Nephron (organoid): ENCODE data around the gene BAIAP2.

Experiments used
- H3K27ac Mint-ChIP-seq, 3 experiments: 2 replicates each; pipeline ENCODE4 v1.8.0; 2020; ENCODE audit warnings: mixed read lengths in 3 of 3, mild to moderate bottlenecking in 2 of 3, moderate library complexity in 1 of 3
- H3K27me3 Mint-ChIP-seq: 2 replicates; pipeline ENCODE4 v1.8.0; 2021; ENCODE audit warnings: low read depth, mild to moderate bottlenecking, moderate library complexity, mixed read lengths
- H3K36me3 Mint-ChIP-seq: 2 replicates; pipeline ENCODE4 v1.8.0; 2020; ENCODE audit warnings: low read depth, mixed read lengths
- H3K4me1 Mint-ChIP-seq: 2 replicates; pipeline ENCODE4 v1.8.0; 2020; ENCODE audit warnings: mixed read lengths
- H3K4me3 Mint-ChIP-seq, 3 experiments: 2 replicates each; pipeline ENCODE4 v1.8.0; 2020; ENCODE audit warnings: mild to moderate bottlenecking in 3 of 3, mixed read lengths in 3 of 3, moderate library complexity in 2 of 3
- H3K9me3 Mint-ChIP-seq: 2 replicates; pipeline ENCODE4 v1.8.0; 2020; ENCODE audit warnings: mixed read lengths
- TF ChIP-seq, protein P1 (sequence below), 3 experiments: fragments of 200-600 bp; sonication (generic); IDR thresholded peaks; one replicate each; pipeline ENCODE4 v1.5.0; 2021; ENCODE audit warnings: antibody characterized with exemption in 3 of 3; ENCODE audit not compliant: unreplicated experiment in 3 of 3

The BAIAP2 gene

DNA sequence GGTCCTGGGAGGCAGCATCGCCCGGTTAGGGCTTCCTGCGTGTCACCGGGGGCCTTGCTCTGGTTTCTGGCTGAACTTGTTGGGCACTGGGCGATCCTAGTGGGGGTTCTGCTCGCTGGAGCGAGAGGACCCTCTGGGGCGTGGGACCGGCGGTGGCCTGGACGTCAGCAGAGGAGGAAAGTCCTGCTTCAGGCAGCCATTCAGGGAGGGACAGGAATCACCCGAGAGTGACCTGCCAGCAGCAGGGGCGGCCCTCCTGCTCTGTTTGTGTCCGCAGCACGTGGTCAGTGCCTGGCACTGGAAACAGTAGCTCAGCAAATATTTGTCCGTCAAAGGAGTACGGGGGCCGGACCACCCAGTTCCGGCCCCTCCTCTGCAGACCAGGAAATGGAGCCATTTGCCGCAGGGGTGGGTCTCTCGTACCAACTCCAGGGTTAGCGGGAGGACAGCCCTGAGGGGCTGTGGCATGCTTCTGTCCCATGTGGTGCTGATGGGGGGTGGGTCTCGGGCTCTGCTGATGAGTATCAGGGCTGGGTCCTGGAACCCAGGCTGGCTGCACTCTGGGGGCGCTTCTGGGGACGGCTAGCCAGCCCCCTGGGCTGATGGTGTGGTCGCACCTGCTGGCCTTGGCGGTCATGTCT is 48.3 kb downstream of the BAIAP2 start:
- Mint-ChIP-seq H3K4me1 (peaks cover 5% of the 10 kb centered on the region), H3K9me3 (no peaks in the 10 kb centered on the region), H3K27me3 (no peaks in the 10 kb centered on the region), H3K36me3 (no peaks in the 10 kb centered on the region), H3K27ac (peak overlapping the region in 2 of 3 experiments; percentile 48 to 84), H3K4me3 (peak overlapping the region in 1 of 3 experiments; percentile 38)
- TF ChIP-seq, protein P1, sequence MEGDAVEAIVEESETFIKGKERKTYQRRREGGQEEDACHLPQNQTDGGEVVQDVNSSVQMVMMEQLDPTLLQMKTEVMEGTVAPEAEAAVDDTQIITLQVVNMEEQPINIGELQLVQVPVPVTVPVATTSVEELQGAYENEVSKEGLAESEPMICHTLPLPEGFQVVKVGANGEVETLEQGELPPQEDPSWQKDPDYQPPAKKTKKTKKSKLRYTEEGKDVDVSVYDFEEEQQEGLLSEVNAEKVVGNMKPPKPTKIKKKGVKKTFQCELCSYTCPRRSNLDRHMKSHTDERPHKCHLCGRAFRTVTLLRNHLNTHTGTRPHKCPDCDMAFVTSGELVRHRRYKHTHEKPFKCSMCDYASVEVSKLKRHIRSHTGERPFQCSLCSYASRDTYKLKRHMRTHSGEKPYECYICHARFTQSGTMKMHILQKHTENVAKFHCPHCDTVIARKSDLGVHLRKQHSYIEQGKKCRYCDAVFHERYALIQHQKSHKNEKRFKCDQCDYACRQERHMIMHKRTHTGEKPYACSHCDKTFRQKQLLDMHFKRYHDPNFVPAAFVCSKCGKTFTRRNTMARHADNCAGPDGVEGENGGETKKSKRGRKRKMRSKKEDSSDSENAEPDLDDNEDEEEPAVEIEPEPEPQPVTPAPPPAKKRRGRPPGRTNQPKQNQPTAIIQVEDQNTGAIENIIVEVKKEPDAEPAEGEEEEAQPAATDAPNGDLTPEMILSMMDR (IDR thresholded peaks at IDR 0.05; ENCODE audit: unreplicated experiment in 3 of 3), result no peak

DNA sequence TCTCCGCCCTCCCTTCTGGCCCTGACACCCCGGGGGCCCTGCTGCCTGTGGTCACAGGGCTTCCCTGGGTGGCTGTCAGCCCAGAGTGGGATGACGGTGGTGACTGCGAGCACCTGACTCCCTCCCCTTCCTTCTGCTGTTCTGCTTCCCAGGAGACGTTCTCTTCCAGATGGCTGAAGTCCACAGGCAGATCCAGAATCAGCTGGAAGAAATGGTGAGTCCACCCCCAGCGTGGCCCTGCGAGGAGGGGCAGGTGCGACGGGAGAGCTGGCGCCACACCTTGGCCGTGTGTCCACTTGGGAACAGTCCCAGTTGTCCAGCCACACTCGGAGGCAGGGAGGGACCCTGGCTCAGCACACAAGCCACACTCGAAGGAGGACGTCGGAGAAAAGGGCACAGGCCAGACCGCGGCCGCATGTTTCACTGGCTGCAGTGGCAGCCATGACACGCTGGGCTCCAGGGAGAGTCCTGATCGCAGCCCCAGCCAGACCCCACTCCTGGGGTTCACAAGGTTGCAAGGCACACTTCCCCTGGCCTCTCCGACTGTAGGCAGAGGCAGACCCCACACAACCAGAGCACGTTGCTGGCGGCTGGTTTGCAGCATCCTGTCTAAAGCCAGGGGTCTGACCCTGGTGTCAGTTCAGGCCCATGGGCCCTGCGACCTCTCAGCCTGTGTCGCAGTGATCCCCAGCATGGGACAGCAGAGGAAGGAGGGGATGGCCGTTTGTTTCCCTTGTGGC is 49.9 kb downstream of the BAIAP2 start:
- Mint-ChIP-seq H3K36me3 (no peaks in the 10 kb centered on the region), H3K27ac (no peak overlapping the region), H3K4me3 (no peak overlapping the region), H3K9me3 (no peaks in the 10 kb centered on the region), H3K27me3 (no peaks in the 10 kb centered on the region), H3K4me1 (peaks cover under 1% of the 10 kb centered on the region)
- TF ChIP-seq, protein P1 (IDR thresholded peaks at IDR 0.05; ENCODE audit: unreplicated experiment in 3 of 3), result no peak

DNA sequence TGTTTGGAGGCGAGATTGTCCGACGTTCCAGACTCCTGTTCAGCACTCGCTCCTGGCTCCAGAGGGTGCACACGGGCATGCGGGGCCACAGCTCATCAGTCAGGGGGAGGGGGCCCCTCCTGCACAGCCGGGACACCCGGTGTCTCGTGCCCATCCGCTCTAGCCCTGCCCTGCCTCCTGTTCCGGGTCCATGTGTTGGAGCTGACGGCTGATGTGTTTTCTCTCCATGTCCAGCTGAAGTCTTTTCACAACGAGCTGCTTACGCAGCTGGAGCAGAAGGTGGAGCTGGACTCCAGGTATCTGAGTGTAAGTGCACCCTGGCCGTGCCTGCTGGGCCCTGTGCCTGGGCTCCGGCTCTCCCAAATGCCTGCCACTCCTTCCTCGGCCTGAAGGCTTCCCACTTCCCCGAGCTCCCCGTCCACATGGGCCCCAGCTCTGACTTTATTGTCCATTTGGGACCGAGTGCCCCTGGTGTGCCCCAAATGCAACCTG is 50.5 kb downstream of the BAIAP2 start:
- H3K27me3 Mint-ChIP-seq, result no peaks in the 10 kb centered on the region
- no peaks in the 10 kb centered on the region for H3K9me3 Mint-ChIP-seq

DNA sequence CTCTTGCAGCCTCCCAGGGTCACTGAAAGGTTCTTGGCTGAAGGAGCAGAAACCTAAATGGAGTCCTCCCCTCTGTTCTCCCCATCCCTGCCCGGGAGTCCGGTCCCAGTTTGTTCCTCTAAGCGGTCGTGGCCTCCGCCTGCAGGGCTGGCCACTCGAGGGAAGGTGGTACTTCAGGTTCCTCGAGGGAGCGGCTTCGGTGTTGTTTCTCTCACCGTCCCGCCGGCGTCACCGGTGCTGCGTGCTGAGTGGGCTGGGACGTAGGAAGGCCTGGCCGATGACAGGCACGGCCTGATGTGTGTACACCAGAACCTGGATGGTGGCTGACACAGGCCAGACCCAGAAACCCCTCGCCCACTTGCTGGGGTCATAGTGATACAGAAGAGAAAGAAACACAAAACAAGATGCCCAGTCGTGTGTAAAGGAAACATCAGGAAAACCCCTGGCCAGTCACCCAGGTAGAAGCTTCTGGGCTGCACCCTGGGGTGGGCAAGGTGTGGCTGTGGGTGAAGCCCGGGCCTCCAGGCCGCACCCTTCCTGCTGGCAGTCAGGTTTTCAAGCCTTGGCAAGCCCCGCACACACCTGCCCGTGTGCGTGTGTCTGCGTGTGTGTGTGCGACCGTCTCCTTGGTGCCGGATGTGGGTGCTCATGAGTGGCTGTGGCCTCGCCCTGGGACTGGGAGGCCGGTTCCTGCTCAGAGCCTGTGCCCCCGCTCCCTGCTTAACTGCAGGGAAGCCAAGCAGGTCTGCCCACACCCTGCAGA is 52.0 kb downstream of the BAIAP2 start:
- Mint-ChIP-seq H3K4me3 (no peak overlapping the region), H3K27ac (no peak overlapping the region), H3K27me3 (no peaks in the 10 kb centered on the region), H3K4me1 (no peaks in the 10 kb centered on the region), H3K36me3 (no peaks in the 10 kb centered on the region), H3K9me3 (no peaks in the 10 kb centered on the region)
- TF ChIP-seq, protein P1 (IDR thresholded peaks at IDR 0.05; ENCODE audit: unreplicated experiment in 3 of 3), result no peak

More for the DNA sequence above, 50.5 kb downstream of the BAIAP2 start:
- Mint-ChIP-seq H3K27ac (no peak overlapping the region), H3K36me3 (no peaks in the 10 kb centered on the region), H3K4me3 (no peak overlapping the region), H3K4me1 (no peaks in the 10 kb centered on the region)
- TF ChIP-seq, protein P1 (IDR thresholded peaks at IDR 0.05; ENCODE audit: unreplicated experiment in 3 of 3), result no peak

DNA sequence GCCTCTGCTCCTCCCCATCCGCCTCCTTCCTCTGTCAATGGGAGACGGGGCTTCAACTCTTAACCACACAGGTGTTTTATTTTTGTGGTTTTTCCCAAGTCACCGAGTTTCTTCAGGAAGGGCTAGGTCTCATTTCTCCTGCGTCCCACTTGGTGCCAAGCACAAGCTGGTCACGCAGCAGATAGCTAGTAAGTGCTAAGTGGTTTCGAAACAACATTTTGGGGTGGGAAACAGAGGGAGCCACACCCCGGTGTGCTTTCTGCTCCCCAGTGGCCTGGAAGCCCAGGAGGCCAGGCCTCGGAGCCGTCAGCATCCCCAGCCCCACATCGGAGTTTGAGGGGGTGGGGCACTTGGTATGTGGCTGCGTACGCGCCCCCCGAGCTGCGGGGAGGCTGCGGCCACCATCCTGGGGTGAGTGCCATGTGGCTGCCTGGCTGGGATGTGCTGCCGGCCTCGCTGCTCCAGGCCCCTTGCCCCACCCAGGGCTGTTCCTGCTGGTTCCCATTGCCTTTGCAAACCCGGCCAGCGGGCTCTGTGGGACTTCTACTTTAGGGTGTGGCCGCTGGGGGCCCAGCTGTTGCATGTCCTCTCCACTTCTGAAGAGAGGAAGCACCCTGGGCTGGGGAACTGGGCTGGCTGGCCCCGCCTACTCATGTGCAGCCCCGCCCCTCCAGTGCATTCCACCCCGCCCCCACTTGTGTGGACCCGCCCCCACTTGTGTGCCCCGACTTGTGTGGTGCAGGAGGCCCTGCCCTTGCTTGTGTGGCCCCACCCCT is 55.6 kb downstream of the BAIAP2 start:
- TF ChIP-seq, protein P1 (IDR thresholded peaks at IDR 0.05; ENCODE audit: unreplicated experiment in 3 of 3), result no peak
- H3K36me3 Mint-ChIP-seq, result no peaks in the 10 kb centered on the region
- no peaks in the 10 kb centered on the region for H3K27me3 Mint-ChIP-seq
- no peak overlapping the region for H3K4me3 Mint-ChIP-seq
- no peak overlapping the region for H3K27ac Mint-ChIP-seq
- no peaks in the 10 kb centered on the region for H3K9me3 Mint-ChIP-seq
- H3K4me1 Mint-ChIP-seq, result peaks cover 14% of the 10 kb centered on the region
